Measurements from ENCODE around the gene PTPRT. TPM values are rescaled to one million over a fixed set of nuclear protein-coding genes. Genes with fewer than 3 reads are reported as not detected.
A peak's percentile ranks its signal among the peaks of the same experiment; 100 is the strongest.

PTPRT gene
- total RNA-seq, 1 donor, result not detected

GRCh38 chr20:42556575-42556974 lies 633.1 kb downstream of the PTPRT start:
- H3K4me3 ChIP-seq (ENCODE audit: low read depth, low read length), result no peak overlapping the region
- TF ChIP-seq CTCF (IDR thresholded peaks at IDR 0.05; ENCODE audit: insufficient read depth, low read depth, low read length), result no peak

GRCh38 chr20:42553374-42553773 lies 636.3 kb downstream of the PTPRT start:
- no peak for TF ChIP-seq CTCF (IDR thresholded peaks at IDR 0.05; ENCODE audit: insufficient read depth, low read depth, low read length)
- no peak for DNase-seq (ENCODE audit: low read depth)
- H3K4me3 ChIP-seq (ENCODE audit: low read depth, low read length), result no peak overlapping the region

More at GRCh38 chr20:42556575-42556974, 633.1 kb downstream of the PTPRT start:
- DNase-seq (ENCODE audit: low read depth), result no peak

- no peak for DNase-seq (ENCODE audit: low read depth)
- TF ChIP-seq CTCF (IDR thresholded peaks at IDR 0.05; ENCODE audit: insufficient read depth, low read depth, low read length), result no peak
- no peak overlapping the region for H3K4me3 ChIP-seq (ENCODE audit: low read depth, low read length)
Measured at GRCh38 chr20:42549496-42549895, 640.2 kb downstream of the PTPRT start.

- TF ChIP-seq CTCF (IDR thresholded peaks at IDR 0.05; ENCODE audit: insufficient read depth, low read depth, low read length), result no peak
- no peak for DNase-seq (ENCODE audit: low read depth)
- no peak overlapping the region for H3K4me3 ChIP-seq (ENCODE audit: low read depth, low read length)
Measured at GRCh38 chr20:42544926-42545325, 644.8 kb downstream of the PTPRT start.

GRCh38 chr20:42532831-42533230 lies 656.9 kb downstream of the PTPRT start:
- DNase-seq (ENCODE audit: low read depth), result no peak
- H3K4me3 ChIP-seq (ENCODE audit: low read depth, low read length), result no peak overlapping the region
- TF ChIP-seq CTCF (IDR thresholded peaks at IDR 0.05; ENCODE audit: insufficient read depth, low read depth, low read length), result no peak

- no peak overlapping the region for H3K4me3 ChIP-seq (ENCODE audit: low read depth, low read length)
- no peak for TF ChIP-seq CTCF (IDR thresholded peaks at IDR 0.05; ENCODE audit: insufficient read depth, low read depth, low read length)
- DNase-seq (ENCODE audit: low read depth), result no peak
Measured at GRCh38 chr20:42531508-42531961, 658.2 kb downstream of the PTPRT start.

- DNase-seq (ENCODE audit: low read depth), result peak; percentile 0
- H3K4me3 ChIP-seq (ENCODE audit: low read depth, low read length), result no peak overlapping the region
- peak; percentile 26 for TF ChIP-seq CTCF (IDR thresholded peaks at IDR 0.05; ENCODE audit: insufficient read depth, low read depth, low read length)
Measured at GRCh38 chr20:42530855-42531448, 658.8 kb downstream of the PTPRT start.
